GM21381 (cell line): Measurements from ENCODE around the gene TTLL7.
"Not testable (repeated sequence)": the region's sequence is repeated elsewhere in the genome, so short reads cannot be mapped to it uniquely, and the experiment has no call there.

Experiments used
- ATAC-seq: cut with Tn5 transposase; IDR thresholded peaks from one replicate; pipeline ENCODE4 v1.9.1; 2021; ENCODE audit warnings: mild to moderate bottlenecking, moderate library complexity; ENCODE audit not compliant: unreplicated experiment

TTLL7 gene

GRCh38 chr1:83934550-83934949 lies 64.4 kb downstream of the TTLL7 start:
- no peak for ATAC-seq

GRCh38 chr1:83932693-83933092 lies 66.2 kb downstream of the TTLL7 start:
- no peak for ATAC-seq

- no peak for ATAC-seq
Observed at GRCh38 chr1:83932281-83932680, 66.7 kb downstream of the TTLL7 start.

- ATAC-seq, result peak; percentile 69
Observed at GRCh38 chr1:83931658-83932253, 67.2 kb downstream of the TTLL7 start.

- no peak for ATAC-seq
Observed at GRCh38 chr1:83929184-83929583, 69.7 kb downstream of the TTLL7 start.

- no peak for ATAC-seq
Observed at GRCh38 chr1:83928396-83928795, 70.5 kb downstream of the TTLL7 start.

- no peak for ATAC-seq
Observed at GRCh38 chr1:83927701-83928100, 71.2 kb downstream of the TTLL7 start.

GRCh38 chr1:83927061-83927460 lies 71.9 kb downstream of the TTLL7 start:
- ATAC-seq, result no peak

GRCh38 chr1:83923553-83923952 lies 75.4 kb downstream of the TTLL7 start:
- ATAC-seq, result no peak

- ATAC-seq, result no peak
Observed at GRCh38 chr1:83922431-83922830, 76.5 kb downstream of the TTLL7 start.

- ATAC-seq, result no peak
Observed at GRCh38 chr1:83920320-83920719, 78.6 kb downstream of the TTLL7 start.

- ATAC-seq, result no peak
Observed at GRCh38 chr1:83919872-83920271, 79.1 kb downstream of the TTLL7 start.

- ATAC-seq, result no peak
Observed at GRCh38 chr1:83918688-83919285, 80.1 kb downstream of the TTLL7 start.

- no peak for ATAC-seq
Observed at GRCh38 chr1:83917959-83918358, 81.0 kb downstream of the TTLL7 start.

GRCh38 chr1:83916094-83916493 lies 82.8 kb downstream of the TTLL7 start:
- not testable (repeated sequence) for ATAC-seq

GRCh38 chr1:83912876-83913275 lies 86.1 kb downstream of the TTLL7 start:
- ATAC-seq, result no peak

GRCh38 chr1:83910461-83910860 lies 88.5 kb downstream of the TTLL7 start:
- ATAC-seq, result no peak

GRCh38 chr1:83909687-83910086 lies 89.2 kb downstream of the TTLL7 start:
- ATAC-seq, result no peak

- no peak for ATAC-seq
Observed at GRCh38 chr1:83905315-83905907, 93.5 kb downstream of the TTLL7 start.

GRCh38 chr1:83901547-83902155 lies 97.3 kb downstream of the TTLL7 start:
- ATAC-seq, result no peak

- no peak for ATAC-seq
Observed at GRCh38 chr1:83900524-83900923, 98.4 kb downstream of the TTLL7 start.

GRCh38 chr1:83897516-83897915 lies 101.4 kb downstream of the TTLL7 start:
- ATAC-seq, result no peak
